Lower leg skin (tissue), 3 donors: ENCODE data around the gene ELAVL1.

ENCODE experiments used
- CTCF ChIP-seq, 3 donors: fragments of 450-650 bp; IDR thresholded peaks; one replicate each; pipeline ENCODE4 v1.5.1; 2016; ENCODE audit warnings: antibody characterized with exemption in 3 of 3, mild to moderate bottlenecking in 3 of 3, moderate library complexity in 2 of 3
- POLR2A ChIP-seq, 2 donors: fragments of 450-650 bp; IDR thresholded peaks; one replicate each; pipeline ENCODE4 v1.6.1; 2016 to 2017; ENCODE audit warnings: antibody characterized with exemption in 2 of 2, mild to moderate bottlenecking in 1 of 2, moderate library complexity in 1 of 2

- no peak for TF ChIP-seq CTCF (IDR thresholded peaks at IDR 0.05)
- no peak for TF ChIP-seq POLR2A (IDR thresholded peaks at IDR 0.05)
Observed at GRCh38 chr19:7912697-7913564, 92.5 kb downstream of the ELAVL1 start.
